HepG2 (cell line): Measurements from ENCODE around the gene NCOA7. TPM values are rescaled to one million over a fixed set of nuclear protein-coding genes. Genes with fewer than 3 reads are reported as not detected.

ENCODE experiments used
- HOXA9 ChIP-seq: sonication (generic); formaldehyde crosslinking; IDR thresholded peaks from 2 replicates; pipeline ENCODE4 v1.8.1; 2022; ENCODE audit warnings: missing genetic modification reagents, mild to moderate bottlenecking, moderate library complexity, borderline replicate concordance
- MYC ChIP-seq: sonication (generic); formaldehyde crosslinking; IDR thresholded peaks from 2 replicates; pipeline ENCODE4 v1.9.0; 2021; ENCODE audit warnings: missing genetic modification reagents, borderline replicate concordance
- PAXIP1 ChIP-seq: sonication (generic); formaldehyde crosslinking; conservative IDR thresholded peaks from 2 replicates; pipeline ENCODE4 v1.4.0; 2020; ENCODE audit warnings: mild to moderate bottlenecking, missing genetic modification reagents, moderate library complexity
- SMARCC2 ChIP-seq: fragments of 450-650 bp; IDR thresholded peaks from 2 replicates; pipeline ENCODE4 v1.6.1; 2017; ENCODE audit warnings: antibody characterized with exemption, mild to moderate bottlenecking
- TFDP1 ChIP-seq: IDR thresholded peaks from 2 replicates; pipeline ENCODE4 v1.6.1; 2016; ENCODE audit warnings: missing compliant biosample characterization, missing genetic modification reagents, borderline replicate concordance
- ZMAT3 ChIP-seq: sonication (generic); formaldehyde crosslinking; conservative IDR thresholded peaks from 2 replicates; pipeline ENCODE4 v1.7.0; 2021; ENCODE audit warnings: missing genetic modification reagents
- ZNF501 ChIP-seq: sonication (generic); formaldehyde crosslinking; IDR thresholded peaks from 2 replicates; pipeline ENCODE4 v1.5.1; 2020; ENCODE audit warnings: mild to moderate bottlenecking, moderate library complexity, missing genetic modification reagents
- ZNF550 ChIP-seq: sonication (generic); formaldehyde crosslinking; IDR thresholded peaks from 2 replicates; pipeline ENCODE4 v1.4.0; 2020; ENCODE audit warnings: mild to moderate bottlenecking, missing genetic modification reagents, borderline replicate concordance
- ZNF564 ChIP-seq: sonication (generic); formaldehyde crosslinking; IDR thresholded peaks from 2 replicates; pipeline ENCODE4 v1.8.1; 2023; ENCODE audit warnings: mild to moderate bottlenecking, missing genetic modification reagents
- ZNF670 ChIP-seq: sonication (generic); formaldehyde crosslinking; IDR thresholded peaks from 2 replicates; pipeline ENCODE4 v1.8.0; 2022; ENCODE audit warnings: mild to moderate bottlenecking, missing genetic modification reagents, borderline replicate concordance
- ZSCAN20 ChIP-seq: sonication (generic); formaldehyde crosslinking; IDR thresholded peaks from 2 replicates; pipeline ENCODE4 v1.4.0; 2020; ENCODE audit warnings: missing genetic modification reagents, mild to moderate bottlenecking, borderline replicate concordance
- polyA plus RNA-seq, 8 experiments: library from polyadenylated mRNA; depleted of rRNA in 3 of 8; stranded (reverse) in 7 of 8; unstranded in 1 of 8; fragments of >200 nt; fragmentation: Illumina TruSeq in 4 of 8; extraction: Trizol in 4 of 8; gene quantifications; 2 replicates each; pipeline versions ENCODE4 v1.2.1 to v1.2.3, GENCODE V29; 2011 to 2016; ENCODE audit warnings: low read depth in 4 of 8, missing spikeins in 1 of 8, mixed read lengths in 1 of 8; ENCODE audit not compliant: insufficient read depth in 1 of 8
- total RNA-seq, 5 experiments: library from RNA; depleted of rRNA; stranded (reverse); fragments of >200 nt; fragmentation: Illumina TruSeq; extraction: Trizol; gene quantifications; 2 replicates each; pipeline ENCODE4 v1.2.3, GENCODE V29; 2016; ENCODE audit warnings: low read depth in 1 of 5
- TF ChIP-seq, protein P1 (sequence below): sonication (generic); formaldehyde crosslinking; IDR thresholded peaks from one replicate; pipeline ENCODE4 v1.5.1; 2020; ENCODE audit warnings: mild to moderate bottlenecking, missing genetic modification reagents; ENCODE audit errors: not compliant biosample characterization

NCOA7 gene
- total and polyA plus RNA-seq, 2 of the 13 experiments (the other 11 are each of a cell fraction or from before 2014, with no cell fraction given), result 13.6 to 20.8 TPM

DNA sequence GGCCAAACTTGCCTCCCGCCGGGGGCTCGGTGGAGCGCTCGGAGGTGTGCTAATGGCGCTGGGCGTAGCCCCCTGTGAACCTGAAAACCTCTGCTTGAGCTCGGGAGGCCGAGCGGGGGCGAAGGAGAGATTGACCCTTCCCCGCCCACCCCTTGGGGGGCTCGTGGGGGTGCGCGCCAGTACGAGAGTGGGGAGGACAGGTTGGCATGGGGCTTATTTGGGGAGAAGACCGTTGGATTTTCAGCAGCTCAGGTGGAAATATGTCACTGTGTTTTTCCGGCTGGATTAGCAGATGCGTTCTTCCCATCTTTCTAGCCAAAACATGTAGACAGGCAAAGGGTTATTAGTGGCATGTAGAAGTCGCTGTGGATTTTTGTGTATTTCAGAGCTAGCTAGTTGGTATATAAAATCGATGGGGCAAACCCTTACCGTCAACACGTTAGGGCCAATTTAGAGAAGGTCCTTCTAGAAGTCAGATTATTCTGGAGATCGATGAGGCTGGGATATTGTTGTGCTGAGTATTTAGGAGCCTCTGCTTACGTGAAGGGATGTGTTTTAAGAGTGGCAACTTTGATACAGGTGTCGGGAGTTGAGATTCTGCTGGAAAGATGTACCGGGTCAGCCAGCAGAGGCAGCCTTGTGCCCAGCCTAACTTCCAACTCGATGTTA is 525 bp downstream of the NCOA7 start (continued):
- TF ChIP-seq ZNF564 (no peak), ZNF550 (CRISPR knock-in tag) (no peak), PAXIP1 (CRISPR knock-in tag) (no peak; the same call in 1 of the 2 replicates), TFDP1 (CRISPR knock-in tag) (no peak), ZSCAN20 (no peak), ZNF670 (no peak; the same call in 1 of the 2 replicates), SMARCC2 (no peak), ZMAT3 (no peak), MYC (no peak; the same call in 1 of the 2 replicates), ZNF501 (CRISPR knock-in tag) (no peak; the same call in 1 of the 2 replicates), HOXA9 (CRISPR knock-in tag) (no peak)
- TF ChIP-seq, protein P1, sequence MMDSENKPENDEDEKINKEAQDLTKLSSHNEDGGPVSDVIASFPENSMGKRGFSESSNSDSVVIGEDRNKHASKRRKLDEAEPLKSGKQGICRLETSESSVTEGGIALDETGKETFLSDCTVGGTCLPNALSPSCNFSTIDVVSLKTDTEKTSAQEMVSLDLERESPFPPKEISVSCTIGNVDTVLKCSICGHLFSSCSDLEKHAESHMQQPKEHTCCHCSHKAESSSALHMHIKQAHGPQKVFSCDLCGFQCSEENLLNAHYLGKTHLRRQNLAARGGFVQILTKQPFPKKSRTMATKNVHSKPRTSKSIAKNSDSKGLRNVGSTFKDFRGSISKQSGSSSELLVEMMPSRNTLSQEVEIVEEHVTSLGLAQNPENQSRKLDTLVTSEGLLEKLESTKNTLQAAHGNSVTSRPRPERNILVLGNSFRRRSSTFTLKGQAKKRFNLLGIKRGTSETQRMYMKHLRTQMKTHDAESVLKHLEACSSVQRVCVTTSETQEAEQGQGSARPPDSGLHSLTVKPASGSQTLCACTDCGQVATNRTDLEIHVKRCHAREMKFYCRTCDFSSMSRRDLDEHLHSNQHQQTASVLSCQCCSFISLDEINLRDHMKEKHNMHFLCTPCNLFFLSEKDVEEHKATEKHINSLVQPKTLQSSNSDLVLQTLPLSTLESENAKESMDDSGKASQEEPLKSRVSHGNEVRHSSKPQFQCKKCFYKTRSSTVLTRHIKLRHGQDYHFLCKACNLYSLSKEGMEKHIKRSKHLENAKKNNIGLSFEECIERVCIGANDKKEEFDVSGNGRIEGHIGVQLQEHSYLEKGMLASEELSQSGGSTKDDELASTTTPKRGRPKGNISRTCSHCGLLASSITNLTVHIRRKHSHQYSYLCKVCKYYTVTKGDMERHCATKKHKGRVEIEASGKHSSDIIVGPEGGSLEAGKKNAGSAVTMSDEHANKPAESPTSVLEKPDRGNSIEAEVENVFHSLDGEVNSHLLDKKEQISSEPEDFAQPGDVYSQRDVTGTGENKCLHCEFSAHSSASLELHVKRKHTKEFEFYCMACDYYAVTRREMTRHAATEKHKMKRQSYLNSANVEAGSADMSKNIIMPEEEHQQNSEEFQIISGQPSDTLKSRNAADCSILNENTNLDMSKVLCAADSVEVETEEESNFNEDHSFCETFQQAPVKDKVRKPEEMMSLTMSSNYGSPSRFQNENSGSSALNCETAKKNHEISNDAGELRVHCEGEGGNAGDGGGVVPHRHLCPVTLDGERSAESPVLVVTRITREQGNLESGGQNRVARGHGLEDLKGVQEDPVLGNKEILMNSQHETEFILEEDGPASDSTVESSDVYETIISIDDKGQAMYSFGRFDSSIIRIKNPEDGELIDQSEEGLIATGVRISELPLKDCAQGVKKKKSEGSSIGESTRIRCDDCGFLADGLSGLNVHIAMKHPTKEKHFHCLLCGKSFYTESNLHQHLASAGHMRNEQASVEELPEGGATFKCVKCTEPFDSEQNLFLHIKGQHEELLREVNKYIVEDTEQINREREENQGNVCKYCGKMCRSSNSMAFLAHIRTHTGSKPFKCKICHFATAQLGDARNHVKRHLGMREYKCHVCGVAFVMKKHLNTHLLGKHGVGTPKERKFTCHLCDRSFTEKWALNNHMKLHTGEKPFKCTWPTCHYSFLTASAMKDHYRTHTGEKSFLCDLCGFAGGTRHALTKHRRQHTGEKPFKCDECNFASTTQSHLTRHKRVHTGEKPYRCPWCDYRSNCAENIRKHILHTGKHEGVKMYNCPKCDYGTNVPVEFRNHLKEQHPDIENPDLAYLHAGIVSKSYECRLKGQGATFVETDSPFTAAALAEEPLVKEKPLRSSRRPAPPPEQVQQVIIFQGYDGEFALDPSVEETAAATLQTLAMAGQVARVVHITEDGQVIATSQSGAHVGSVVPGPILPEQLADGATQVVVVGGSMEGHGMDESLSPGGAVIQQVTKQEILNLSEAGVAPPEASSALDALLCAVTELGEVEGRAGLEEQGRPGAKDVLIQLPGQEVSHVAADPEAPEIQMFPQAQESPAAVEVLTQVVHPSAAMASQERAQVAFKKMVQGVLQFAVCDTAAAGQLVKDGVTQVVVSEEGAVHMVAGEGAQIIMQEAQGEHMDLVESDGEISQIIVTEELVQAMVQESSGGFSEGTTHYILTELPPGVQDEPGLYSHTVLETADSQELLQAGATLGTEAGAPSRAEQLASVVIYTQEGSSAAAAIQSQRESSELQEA (CRISPR knock-in tag), result peak; percentile 54
